H9 (cell line): Measurements from ENCODE around the gene TBC1D4. TPM values are rescaled to one million over a fixed set of nuclear protein-coding genes. Genes with fewer than 3 reads are reported as not detected.

Experiments
- DNase-seq: peaks from one replicate; pipeline ENCODE4 v3.0.0-alpha.2; 2017
- H2AFZ ChIP-seq: one replicate; pipeline ENCODE4 v1.6.1; 2013; ENCODE audit warnings: mild to moderate bottlenecking, low read length, control low read depth, moderate library complexity
- H2AK5ac ChIP-seq: 2 replicates; pipeline ENCODE4 v1.6.1; 2013; ENCODE audit warnings: low read length, control low read depth, mixed read lengths; ENCODE audit not compliant: insufficient read length
- H2BK120ac ChIP-seq: one replicate; pipeline ENCODE4 v1.6.1; 2013; ENCODE audit warnings: low read depth, mild to moderate bottlenecking, low read length, control low read depth, inconsistent platforms; ENCODE audit not compliant: poor library complexity, severe bottlenecking
- H2BK12ac ChIP-seq: 2 replicates; pipeline ENCODE4 v1.6.1; 2013; ENCODE audit warnings: low read length, control low read depth, mixed read lengths, low read depth; ENCODE audit not compliant: insufficient read length
- H2BK15ac ChIP-seq: 2 replicates; pipeline ENCODE4 v1.6.1; 2013; ENCODE audit warnings: low read depth, low read length, control low read depth
- H2BK20ac ChIP-seq: one replicate; pipeline ENCODE4 v1.6.1; 2013; ENCODE audit warnings: low read depth, mild to moderate bottlenecking, low read length, control low read depth, inconsistent platforms; ENCODE audit not compliant: poor library complexity, severe bottlenecking
- H2BK5ac ChIP-seq: 2 replicates; pipeline ENCODE4 v1.6.1; 2013; ENCODE audit warnings: low read length, control low read depth, mixed read lengths; ENCODE audit not compliant: insufficient read length
- H3K14ac ChIP-seq: 2 replicates; pipeline ENCODE4 v1.6.1; 2013; ENCODE audit warnings: low read length, control low read depth; ENCODE audit not compliant: insufficient read depth
- H3K18ac ChIP-seq: 2 replicates; pipeline ENCODE4 v1.6.1; 2013; ENCODE audit warnings: low read depth, mild to moderate bottlenecking, mixed read lengths, low read length, control low read depth; ENCODE audit not compliant: insufficient read length
- H3K23ac ChIP-seq: 2 replicates; pipeline ENCODE4 v1.6.1; 2013; ENCODE audit warnings: low read length, control low read depth, mixed read lengths, low read depth; ENCODE audit not compliant: insufficient read length
- H3K23me2 ChIP-seq: 2 replicates; pipeline ENCODE4 v1.6.1; 2013; ENCODE audit warnings: low read depth, mild to moderate bottlenecking, mixed read lengths, low read length, control low read depth; ENCODE audit not compliant: insufficient read length, poor library complexity, severe bottlenecking
- H3K27ac ChIP-seq: 2 replicates; pipeline ENCODE4 v1.5.1; 2013; ENCODE audit warnings: low read length, control low read depth, mixed read lengths, low read depth; ENCODE audit not compliant: insufficient read length
- H3K27me3 ChIP-seq: 2 replicates; pipeline ENCODE4 v1.6.1; 2013; ENCODE audit warnings: low read length, control low read depth, inconsistent platforms; ENCODE audit not compliant: insufficient read depth
- H3K4ac ChIP-seq: 2 replicates; pipeline ENCODE4 v1.6.1; 2013; ENCODE audit warnings: low read depth, mild to moderate bottlenecking, control low read depth, inconsistent platforms, low read length, moderate library complexity
- H3K4me1 ChIP-seq: 2 replicates; pipeline ENCODE4 v1.6.1; 2013; ENCODE audit warnings: low read length, control low read depth, inconsistent platforms; ENCODE audit not compliant: insufficient read depth
- H3K4me2 ChIP-seq: 2 replicates; pipeline ENCODE4 v1.6.1; 2013; ENCODE audit warnings: low read length, control low read depth, mixed read lengths; ENCODE audit not compliant: insufficient read length, insufficient read depth
- H3K56ac ChIP-seq: 2 replicates; pipeline ENCODE4 v1.6.1; 2013; ENCODE audit warnings: low read depth, mild to moderate bottlenecking, mixed read lengths, low read length, control low read depth; ENCODE audit not compliant: insufficient read length
- H3K79me1 ChIP-seq: 2 replicates; pipeline ENCODE4 v1.6.1; 2013; ENCODE audit warnings: low read depth, mild to moderate bottlenecking, moderate library complexity, low read length, control low read depth, inconsistent platforms; ENCODE audit not compliant: insufficient read depth, poor library complexity, severe bottlenecking
- H3K79me2 ChIP-seq: 2 replicates; pipeline ENCODE4 v1.6.1; 2013; ENCODE audit warnings: low read length, control low read depth, inconsistent platforms; ENCODE audit not compliant: insufficient read depth
- H3K9ac ChIP-seq: 2 replicates; pipeline ENCODE4 v1.6.1; 2013; ENCODE audit warnings: low read length, control low read depth, mixed read lengths; ENCODE audit not compliant: insufficient read length; ENCODE audit errors: extremely low read depth
- H3K9me3 ChIP-seq: one replicate; pipeline ENCODE4 v1.6.1; 2013; ENCODE audit warnings: low read depth, low read length, inconsistent platforms; ENCODE audit not compliant: control insufficient read depth
- H3T11ph ChIP-seq: one replicate; pipeline ENCODE4 v1.6.1; 2013; ENCODE audit warnings: mild to moderate bottlenecking, low read length, control low read depth, inconsistent platforms
- H4K20me1 ChIP-seq: one replicate; pipeline ENCODE4 v1.6.1; 2013; ENCODE audit not compliant: control insufficient read depth, insufficient read length, insufficient read depth
- H4K5ac ChIP-seq: 2 replicates; pipeline ENCODE4 v1.6.1; 2013; ENCODE audit warnings: low read depth, mild to moderate bottlenecking, mixed read lengths, low read length, control low read depth; ENCODE audit not compliant: insufficient read length
- H4K8ac ChIP-seq: replicated peaks from 2 replicates; pipeline ENCODE4 v1.6.1; 2013; ENCODE audit warnings: low read length, control low read depth, mixed read lengths, low read depth; ENCODE audit not compliant: insufficient read length
- H4K91ac ChIP-seq: 2 replicates; pipeline ENCODE4 v1.6.1; 2013; ENCODE audit warnings: low read depth, mild to moderate bottlenecking, moderate library complexity, mixed read lengths, low read length, control low read depth; ENCODE audit not compliant: insufficient read length
- H3K27ac Mint-ChIP-seq, 3 experiments: 2 replicates in 2 of 3; 3 replicates in 1 of 3; pipeline ENCODE4 v1.8.0; 2020 to 2021; ENCODE audit warnings: mixed read lengths in 3 of 3, mild to moderate bottlenecking in 1 of 3, moderate library complexity in 1 of 3
- H3K27me3 Mint-ChIP-seq: 2 replicates; pipeline ENCODE4 v1.8.0; 2021; ENCODE audit warnings: low read depth, mild to moderate bottlenecking, moderate library complexity, mixed read lengths
- H3K36me3 Mint-ChIP-seq, 3 experiments: 2 replicates in 2 of 3; 3 replicates in 1 of 3; pipeline ENCODE4 v1.8.0; 2020 to 2021; ENCODE audit warnings: low read depth in 3 of 3, mixed read lengths in 3 of 3; ENCODE audit not compliant: insufficient read depth in 1 of 3
- H3K4me1 Mint-ChIP-seq, 2 experiments: 2 replicates each; pipeline ENCODE4 v1.8.0; 2020; ENCODE audit warnings: mixed read lengths in 2 of 2
- H3K4me3 Mint-ChIP-seq, 2 experiments: 2 replicates in 1 of 2; 3 replicates in 1 of 2; pipeline ENCODE4 v1.8.0; 2020 to 2021; ENCODE audit warnings: mild to moderate bottlenecking in 2 of 2, mixed read lengths in 2 of 2, moderate library complexity in 1 of 2
- H3K9me3 Mint-ChIP-seq, 2 experiments: 2 replicates in 1 of 2; 3 replicates in 1 of 2; pipeline ENCODE4 v1.8.0; 2020; ENCODE audit warnings: mild to moderate bottlenecking in 2 of 2, mixed read lengths in 2 of 2, moderate library complexity in 1 of 2
- WGBS: extraction: QIAGEN DNeasy Blood & Tissue Kit; methylation state at CpG from one replicate; pipeline ENCODE4 v1.1.7; 2013; ENCODE audit warnings: missing lambda C conversion rate, low lambda C conversion rate, mixed read lengths; ENCODE audit not compliant: insufficient read length; ENCODE audit errors: extremely low coverage; 5-methylcytosine and 5-hydroxymethylcytosine counted together
- total RNA-seq: library from RNA; stranded (reverse); gene quantifications from 2 replicates; pipeline ENCODE4 v1.2.1, GENCODE V29; 2021
- TF ChIP-seq, protein P1 (sequence below): fragments of 200-600 bp; sonication (generic); conservative IDR thresholded peaks from 3 replicates; pipeline ENCODE4 v1.8.0; 2021; ENCODE audit warnings: antibody characterized with exemption, mild to moderate bottlenecking

TBC1D4 gene
- total RNA-seq, 1 experiment from 2014 or later = 10.5 TPM

DNA sequence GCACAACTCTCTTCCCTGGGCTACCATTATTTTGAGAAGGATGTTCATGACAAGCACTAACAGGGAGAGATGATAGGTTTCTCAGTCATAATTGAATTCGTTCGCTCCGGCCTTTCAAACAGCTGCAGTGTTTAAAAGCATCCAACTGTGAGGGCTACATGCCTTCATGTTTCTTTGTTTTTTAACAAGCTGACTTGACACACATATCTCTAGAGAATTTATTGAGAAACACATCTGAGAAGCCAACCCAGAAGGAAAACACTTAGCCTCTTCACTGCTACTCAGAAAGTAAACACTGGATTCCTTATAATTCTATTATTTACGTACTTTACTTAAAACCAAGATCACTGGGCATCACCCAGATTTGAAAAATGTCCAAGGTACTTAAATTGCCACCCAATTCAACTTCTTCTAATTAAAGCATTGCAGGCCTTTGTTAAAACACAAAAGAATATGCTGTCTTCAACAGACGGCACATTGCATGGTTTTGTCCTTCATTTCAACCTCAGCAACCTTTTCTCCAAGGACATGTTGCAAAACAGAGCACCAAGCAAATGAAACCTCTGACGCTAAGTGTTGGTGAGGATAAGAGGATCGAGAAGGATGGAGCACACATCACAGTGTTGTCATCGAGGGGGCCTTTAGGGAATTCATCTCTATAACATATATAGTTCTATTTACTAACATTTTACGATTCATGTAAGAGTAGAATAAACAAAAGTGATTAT, 75.8 kb downstream of the TBC1D4 start:
- Histone ChIP-seq H3K23me2 (no peaks in the 10 kb centered on the region), H3K79me1 (peaks cover 6% of the 10 kb centered on the region), H3K27me3 (no peaks in the 10 kb centered on the region), H3K4me1 (no peaks in the 10 kb centered on the region), H3T11ph (no peak overlapping the region), H2BK5ac (no peak overlapping the region), H3K9me3 (no peaks in the 10 kb centered on the region), H4K20me1 (no peaks in the 10 kb centered on the region), H3K9ac (no peak overlapping the region), H2BK15ac (no peak overlapping the region), H2BK12ac (no peak overlapping the region), H4K8ac (no peak overlapping the region), H3K4me2 (no peak overlapping the region), H2BK120ac (no peak overlapping the region), H3K18ac (no peak overlapping the region), H2BK20ac (no peak overlapping the region), H4K5ac (no peak overlapping the region), H4K91ac (no peak overlapping the region), H2AFZ (no peak overlapping the region), H3K14ac (no peak overlapping the region), H3K56ac (no peak overlapping the region), H3K27ac (no peak overlapping the region), H2AK5ac (no peak overlapping the region), H3K23ac (no peak overlapping the region), H3K4ac (no peak overlapping the region), H3K79me2 (no peaks in the 10 kb centered on the region; the same call in 1 of the 2 replicates)
- Mint-ChIP-seq H3K27me3 (no peaks in the 10 kb centered on the region), H3K36me3 (no peaks in the 10 kb centered on the region), H3K27ac (peak overlapping the region in 1 of 3 experiments; percentile 28; a peak in 1 of 7 replicates), H3K4me3 (no peak overlapping the region), H3K4me1 (peaks cover 4 to 7% of the 10 kb centered on the region in 2 experiments; a peak in 3 of 4 replicates), H3K9me3 (no peaks in the 10 kb centered on the region)
- TF ChIP-seq, protein P1, sequence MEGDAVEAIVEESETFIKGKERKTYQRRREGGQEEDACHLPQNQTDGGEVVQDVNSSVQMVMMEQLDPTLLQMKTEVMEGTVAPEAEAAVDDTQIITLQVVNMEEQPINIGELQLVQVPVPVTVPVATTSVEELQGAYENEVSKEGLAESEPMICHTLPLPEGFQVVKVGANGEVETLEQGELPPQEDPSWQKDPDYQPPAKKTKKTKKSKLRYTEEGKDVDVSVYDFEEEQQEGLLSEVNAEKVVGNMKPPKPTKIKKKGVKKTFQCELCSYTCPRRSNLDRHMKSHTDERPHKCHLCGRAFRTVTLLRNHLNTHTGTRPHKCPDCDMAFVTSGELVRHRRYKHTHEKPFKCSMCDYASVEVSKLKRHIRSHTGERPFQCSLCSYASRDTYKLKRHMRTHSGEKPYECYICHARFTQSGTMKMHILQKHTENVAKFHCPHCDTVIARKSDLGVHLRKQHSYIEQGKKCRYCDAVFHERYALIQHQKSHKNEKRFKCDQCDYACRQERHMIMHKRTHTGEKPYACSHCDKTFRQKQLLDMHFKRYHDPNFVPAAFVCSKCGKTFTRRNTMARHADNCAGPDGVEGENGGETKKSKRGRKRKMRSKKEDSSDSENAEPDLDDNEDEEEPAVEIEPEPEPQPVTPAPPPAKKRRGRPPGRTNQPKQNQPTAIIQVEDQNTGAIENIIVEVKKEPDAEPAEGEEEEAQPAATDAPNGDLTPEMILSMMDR = no peak
- no CpG with 5 or more reads among the region's 9 CpGs for WGBS
- DNase-seq = no peak
